GM12878 (cell line): ENCODE results near the gene PRTFDC1. TPM values are rescaled to one million over a fixed set of nuclear protein-coding genes. Genes with fewer than 3 reads are reported as not detected.
A peak's percentile ranks its signal among the peaks of the same experiment; 100 is the strongest.

Experiments used
- ATAC-seq: fragments of 200-7000 bp; cut with Tn5 transposase; 3 replicates; pipeline ENCODE4 v1.9.1; 2020; ENCODE audit warnings: mild to moderate bottlenecking, moderate library complexity
- BruUV-seq: library from RNA; stranded (reverse); fragments of 400-500 nt; replicated peaks from 2 replicates; lab custom pipeline; 2021; lab: Mats Ljungman, UMichigan
- CTCF ChIA-PET: fragments of 300-600 bp; sonication (Branson Sonifier 250); formaldehyde crosslinking; extraction: SDS; loops from one replicate; lab custom pipeline; 2021; ENCODE audit warnings: inconsistent platforms; lab: Yijun Ruan, JAX
- POLR2A ChIA-PET: fragments of 350-600 bp; formaldehyde crosslinking; extraction: SDS; loops from one replicate; lab custom pipeline; 2021; ENCODE audit warnings: inconsistent platforms; lab: Charles Lee
- RAD21 ChIA-PET: fragments of 300-600 bp; sonication (Branson Sonifier 250); formaldehyde crosslinking; loops from one replicate; lab custom pipeline; 2023; ENCODE audit warnings: antibody characterized with exemption; ENCODE audit not compliant: unreplicated experiment; lab: Charles Lee
- SMC1A ChIA-PET: fragments of 300-600 bp; sonication (Branson Sonifier 250); formaldehyde crosslinking; loops from one replicate; lab custom pipeline; 2023; ENCODE audit not compliant: unreplicated experiment, uncharacterized antibody; lab: Charles Lee
- DNase-seq: peaks from one replicate; pipeline ENCODE4 v3.0.0-alpha.2; 2011; ENCODE audit warnings: low read depth, low spot score
- FAIRE-seq: peaks from 3 replicates; lab custom pipeline; 2011; peaks lifted over from hg19 to GRCh38; lab: Jason Lieb, UNC
- H2AFZ ChIP-seq: 2 replicates; pipeline ENCODE4 v1.6.0; 2011; ENCODE audit warnings: low read depth, low read length, control low read depth; ENCODE audit not compliant: control insufficient read depth
- H3K27ac ChIP-seq: 2 replicates; pipeline ENCODE4 v1.5.1; 2011; ENCODE audit warnings: control low read depth; ENCODE audit not compliant: control insufficient read depth, insufficient read depth
- H3K27me3 ChIP-seq, 2 experiments: replicated peaks in 1 of 2; 2 replicates each; pipeline versions ENCODE4 v1.6.0 to v1.6.1; 2011; ENCODE audit warnings: low read length in 1 of 2; ENCODE audit not compliant: control insufficient read depth in 2 of 2, insufficient read depth in 2 of 2
- H3K36me3 ChIP-seq, 2 experiments: 2 replicates each; pipeline ENCODE4 v1.5.1; 2011; ENCODE audit warnings: low read length in 1 of 2; ENCODE audit not compliant: control insufficient read depth in 2 of 2, insufficient read depth in 2 of 2
- H3K4me1 ChIP-seq: 2 replicates; pipeline ENCODE4 v1.6.1; 2011; ENCODE audit warnings: mild to moderate bottlenecking, low read length, moderate library complexity, mixed read lengths; ENCODE audit not compliant: control insufficient read depth, insufficient read depth
- H3K4me2 ChIP-seq: 2 replicates; pipeline ENCODE4 v1.6.0; 2011; ENCODE audit warnings: control low read depth; ENCODE audit not compliant: control insufficient read depth, insufficient read depth
- H3K4me3 ChIP-seq: fragments of 200-600 bp; sonication (generic); 2 replicates; pipeline ENCODE4 v1.5.1; 2016
- H3K79me2 ChIP-seq: 2 replicates; pipeline ENCODE4 v1.6.0; 2011; ENCODE audit warnings: low read length; ENCODE audit not compliant: control insufficient read depth, insufficient read depth
- H3K9ac ChIP-seq: 2 replicates; pipeline ENCODE4 v1.8.0; 2011; ENCODE audit warnings: low read length, control low read depth, mixed read lengths; ENCODE audit not compliant: control insufficient read depth, insufficient read depth
- H3K9me3 ChIP-seq: replicated peaks from 3 replicates; pipeline ENCODE4 v1.5.1; 2011; ENCODE audit warnings: mild to moderate bottlenecking, low read length; ENCODE audit not compliant: control insufficient read depth, insufficient read depth
- H4K20me1 ChIP-seq: 2 replicates; pipeline ENCODE4 v1.6.0; 2011; ENCODE audit not compliant: control insufficient read depth, insufficient read depth
- ATF7 ChIP-seq: fragments of 450-650 bp; IDR thresholded peaks from 2 replicates; pipeline ENCODE4 v1.6.1; 2016; ENCODE audit warnings: low read depth, mild to moderate bottlenecking
- BCL11A ChIP-seq: IDR thresholded peaks from 2 replicates; pipeline ENCODE4 v1.6.1; 2011; ENCODE audit warnings: low read depth, low read length
- FOXK2 ChIP-seq: fragments of 450-650 bp; IDR thresholded peaks from 2 replicates; pipeline ENCODE4 v1.6.1; 2017; ENCODE audit warnings: mild to moderate bottlenecking, moderate library complexity
- GABPA ChIP-seq: IDR thresholded peaks from 2 replicates; pipeline ENCODE4 v1.6.1; 2014; ENCODE audit warnings: antibody characterized with exemption, low read depth, mild to moderate bottlenecking, inconsistent platforms
- KLF5 ChIP-seq: fragments of 450-650 bp; IDR thresholded peaks from 2 replicates; pipeline ENCODE4 v1.6.1; 2014; ENCODE audit warnings: mild to moderate bottlenecking; ENCODE audit not compliant: partially characterized antibody
- MEF2B ChIP-seq: fragments of 450-650 bp; IDR thresholded peaks from 2 replicates; pipeline ENCODE4 v1.6.1; 2018; ENCODE audit warnings: mild to moderate bottlenecking, moderate library complexity; ENCODE audit not compliant: partially characterized antibody, poor library complexity, severe bottlenecking
- NR2C2 ChIP-seq: IDR thresholded peaks from 2 replicates; pipeline ENCODE4 v1.6.1; 2011; ENCODE audit warnings: borderline replicate concordance, low read depth; ENCODE audit not compliant: control insufficient read depth, insufficient read length
- POLR2AphosphoS2 ChIP-seq: IDR thresholded peaks from 2 replicates; pipeline ENCODE4 v1.6.1; 2011; ENCODE audit warnings: low read depth, mild to moderate bottlenecking, low read length, improper control_type of control experiment, moderate library complexity
- POLR2AphosphoS5 ChIP-seq: IDR thresholded peaks from 2 replicates; pipeline ENCODE4 v1.6.1; 2011; ENCODE audit warnings: mild to moderate bottlenecking, low read length, inconsistent platforms
- RCOR1 ChIP-seq: conservative IDR thresholded peaks from 2 replicates; pipeline ENCODE4 v1.6.1; 2012; ENCODE audit warnings: low read depth, low read length, improper control_type of control experiment
- TAF1 ChIP-seq: IDR thresholded peaks from 2 replicates; pipeline ENCODE4 v1.6.1; 2011; ENCODE audit warnings: mild to moderate bottlenecking, low read depth, low read length, borderline replicate concordance
- YBX1 ChIP-seq: fragments of 450-650 bp; IDR thresholded peaks from 2 replicates; pipeline ENCODE4 v1.6.1; 2016; ENCODE audit warnings: antibody characterized with exemption
- WGBS: methylation state at CpG from one replicate; pipeline ENCODE4 v1.1.6; 2016; ENCODE audit warnings: low lambda C conversion rate; ENCODE audit not compliant: insufficient replicate concordance, insufficient coverage; ENCODE audit errors: missing lambda C conversion rate; 5-methylcytosine and 5-hydroxymethylcytosine counted together
- in situ Hi-C: fragments of 300-500 bp; cut with MboI; formaldehyde crosslinking; loops from 9 replicates; pipeline ENCODE4 v1.14.3; 2018; ENCODE audit warnings: mixed read lengths
- intact Hi-C: fragments of 100-400 bp; cut with micrococcal nuclease; formaldehyde crosslinking; loops from one replicate; pipeline ENCODE4 v1.14.2; 2022; ENCODE audit not compliant: unreplicated experiment
- polyA plus RNA-seq, 11 experiments: library from polyadenylated mRNA; depleted of rRNA in 4 of 11; unstranded in 6 of 11; stranded (reverse) in 5 of 11; fragments of >200 nt; fragmentation: Nextera tagmentation in 4 of 11; fragmentation: Illumina TruSeq in 1 of 11; extraction: Ambion mirVana in 4 of 11; extraction: Trizol in 1 of 11; gene quantifications; 1 replicate in 1 of 11; 2 replicates in 10 of 11; pipeline versions ENCODE4 v1.2.1 to v1.2.3, GENCODE V29; 2011 to 2016; ENCODE audit warnings: inconsistent platforms in 2 of 11, missing spikeins in 2 of 11, low read depth in 1 of 11
- total RNA-seq, 4 experiments: library from RNA; depleted of rRNA in 3 of 4; stranded (reverse); fragments of >200 nt in 3 of 4; fragmentation: Illumina TruSeq in 1 of 4; extraction: Trizol in 1 of 4; gene quantifications; 2 replicates each; pipeline versions ENCODE4 v1.2.1 to v1.2.3, GENCODE V29; 2013 to 2021
- TF ChIP-seq, protein P1 (sequence below): IDR thresholded peaks from 2 replicates; pipeline ENCODE4 v1.6.1; 2012; ENCODE audit warnings: low read depth, low read length, improper control_type of control experiment
- TF ChIP-seq, protein P2 (sequence below): IDR thresholded peaks from 2 replicates; pipeline ENCODE4 v1.6.1; 2012; ENCODE audit warnings: low read depth, low read length, improper control_type of control experiment
- TF ChIP-seq, protein P3 (sequence below): fragments of 450-650 bp; IDR thresholded peaks from 2 replicates; pipeline ENCODE4 v1.6.1; 2017; ENCODE audit warnings: mild to moderate bottlenecking, moderate library complexity

Gene PRTFDC1
- total and polyA plus RNA-seq, 10 of the 15 experiments (the other 5 are each of a cell fraction or from before 2014, with no cell fraction given), result 5.5 to 17.3 (median 11.3) TPM

DNA sequence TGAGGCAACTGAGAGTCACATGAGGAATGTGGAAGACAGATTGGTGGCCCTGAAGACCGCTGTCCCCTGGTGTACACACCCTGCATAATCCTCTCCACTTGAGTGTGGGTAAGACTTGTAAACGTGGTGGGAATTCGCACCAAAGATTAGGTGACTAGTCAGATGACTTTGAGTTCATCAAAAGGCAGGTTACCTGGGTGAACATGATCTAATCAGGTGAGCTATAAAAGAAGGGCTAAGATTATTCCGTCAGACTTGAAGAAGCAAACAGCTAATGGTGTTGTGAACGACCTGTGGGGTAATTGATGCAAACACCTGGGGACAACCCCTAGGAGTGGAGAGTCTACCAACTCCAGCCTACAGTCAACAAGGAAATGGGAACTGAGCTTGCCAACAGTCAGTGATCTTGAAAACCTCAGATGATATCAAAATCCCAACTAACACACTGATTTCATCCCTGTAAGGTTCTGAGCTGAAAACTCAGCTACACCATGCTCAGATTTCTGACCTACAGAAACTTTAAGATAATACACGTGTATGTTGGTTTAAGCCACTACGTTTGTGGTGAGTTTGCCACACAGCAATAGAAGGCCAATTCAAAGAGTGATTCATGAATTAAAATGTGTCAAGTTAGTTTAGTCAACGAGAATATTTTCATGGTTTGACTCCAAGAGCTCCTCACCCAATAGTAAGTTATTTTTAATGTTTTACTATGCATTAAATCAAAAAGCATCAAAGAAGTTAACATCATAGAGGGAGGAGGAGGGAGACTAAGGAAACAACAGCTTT lies 16.7 kb downstream of the PRTFDC1 start:
- H3K79me2 ChIP-seq, result no peaks in the 10 kb centered on the region
- no peak overlapping the region for H3K4me3 ChIP-seq
- in situ Hi-C loops, result no loop called here
- RAD21 ChIA-PET, result interaction anchor here (0.7 to 11.4 kb wide), 7 partner anchors 10 to 35 kb away, joined by 3 to 274 read pairs (median 4); partner anchors contain the start of gene PRTFDC1
- no peaks in the 10 kb centered on the region for H4K20me1 ChIP-seq
- no peaks in the 10 kb centered on the region for H3K4me1 ChIP-seq
- no peak overlapping the region for H2AFZ ChIP-seq
- DNase-seq, result no peak
- SMC1A ChIA-PET, result interaction anchor here (0.6 to 11.7 kb wide), 19 partner anchors 10 to 318 kb away, joined by 3 to 338 read pairs (median 4); no protein-coding TSS in a partner anchor
- H3K27me3 ChIP-seq, result no peaks in the 10 kb centered on the region
- intact Hi-C loops, result no loop called here
- no peak overlapping the region for H3K9ac ChIP-seq
- FAIRE-seq, result no peak
- POLR2A ChIA-PET, result interaction anchor here (0.8 to 9.1 kb wide), 5 partner anchors 14 to 80 kb away, joined by 3 to 103 read pairs (median 3); partner anchors contain the start of genes ENKUR, PRTFDC1 and THNSL1
- no peaks in the 10 kb centered on the region; the same call in 2 of the 3 replicates for H3K9me3 ChIP-seq
- H3K27ac ChIP-seq, result no peak overlapping the region
- 51% methylated on average over 8 of the region's 8 CpGs for WGBS
- CTCF ChIA-PET, result interaction anchor here (0.9 to 2.0 kb wide), 9 partner anchors 10 to 292 kb away, joined by 3 to 11 read pairs (median 5); no protein-coding TSS in a partner anchor
- BruUV-seq, result no TSS peak
- ATAC-seq, result peak; percentile 29
- no peaks in the 10 kb centered on the region for H3K36me3 ChIP-seq
- no peak overlapping the region for H3K4me2 ChIP-seq
- TF ChIP-seq, protein P1, sequence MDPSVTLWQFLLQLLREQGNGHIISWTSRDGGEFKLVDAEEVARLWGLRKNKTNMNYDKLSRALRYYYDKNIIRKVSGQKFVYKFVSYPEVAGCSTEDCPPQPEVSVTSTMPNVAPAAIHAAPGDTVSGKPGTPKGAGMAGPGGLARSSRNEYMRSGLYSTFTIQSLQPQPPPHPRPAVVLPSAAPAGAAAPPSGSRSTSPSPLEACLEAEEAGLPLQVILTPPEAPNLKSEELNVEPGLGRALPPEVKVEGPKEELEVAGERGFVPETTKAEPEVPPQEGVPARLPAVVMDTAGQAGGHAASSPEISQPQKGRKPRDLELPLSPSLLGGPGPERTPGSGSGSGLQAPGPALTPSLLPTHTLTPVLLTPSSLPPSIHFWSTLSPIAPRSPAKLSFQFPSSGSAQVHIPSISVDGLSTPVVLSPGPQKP, result no peak
- TF ChIP-seq, protein P2, sequence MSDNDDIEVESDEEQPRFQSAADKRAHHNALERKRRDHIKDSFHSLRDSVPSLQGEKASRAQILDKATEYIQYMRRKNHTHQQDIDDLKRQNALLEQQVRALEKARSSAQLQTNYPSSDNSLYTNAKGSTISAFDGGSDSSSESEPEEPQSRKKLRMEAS, result no peak
- TF ChIP-seq ATF7 (no peak), MEF2B (no peak), POLR2AphosphoS2 (no peak), KLF5 (no peak), POLR2AphosphoS5 (no peak), TAF1 (no peak), RCOR1 (no peak), BCL11A (no peak), FOXK2 (no peak), GABPA (no peak), NR2C2 (no peak), YBX1 (no peak)
- TF ChIP-seq, protein P3, sequence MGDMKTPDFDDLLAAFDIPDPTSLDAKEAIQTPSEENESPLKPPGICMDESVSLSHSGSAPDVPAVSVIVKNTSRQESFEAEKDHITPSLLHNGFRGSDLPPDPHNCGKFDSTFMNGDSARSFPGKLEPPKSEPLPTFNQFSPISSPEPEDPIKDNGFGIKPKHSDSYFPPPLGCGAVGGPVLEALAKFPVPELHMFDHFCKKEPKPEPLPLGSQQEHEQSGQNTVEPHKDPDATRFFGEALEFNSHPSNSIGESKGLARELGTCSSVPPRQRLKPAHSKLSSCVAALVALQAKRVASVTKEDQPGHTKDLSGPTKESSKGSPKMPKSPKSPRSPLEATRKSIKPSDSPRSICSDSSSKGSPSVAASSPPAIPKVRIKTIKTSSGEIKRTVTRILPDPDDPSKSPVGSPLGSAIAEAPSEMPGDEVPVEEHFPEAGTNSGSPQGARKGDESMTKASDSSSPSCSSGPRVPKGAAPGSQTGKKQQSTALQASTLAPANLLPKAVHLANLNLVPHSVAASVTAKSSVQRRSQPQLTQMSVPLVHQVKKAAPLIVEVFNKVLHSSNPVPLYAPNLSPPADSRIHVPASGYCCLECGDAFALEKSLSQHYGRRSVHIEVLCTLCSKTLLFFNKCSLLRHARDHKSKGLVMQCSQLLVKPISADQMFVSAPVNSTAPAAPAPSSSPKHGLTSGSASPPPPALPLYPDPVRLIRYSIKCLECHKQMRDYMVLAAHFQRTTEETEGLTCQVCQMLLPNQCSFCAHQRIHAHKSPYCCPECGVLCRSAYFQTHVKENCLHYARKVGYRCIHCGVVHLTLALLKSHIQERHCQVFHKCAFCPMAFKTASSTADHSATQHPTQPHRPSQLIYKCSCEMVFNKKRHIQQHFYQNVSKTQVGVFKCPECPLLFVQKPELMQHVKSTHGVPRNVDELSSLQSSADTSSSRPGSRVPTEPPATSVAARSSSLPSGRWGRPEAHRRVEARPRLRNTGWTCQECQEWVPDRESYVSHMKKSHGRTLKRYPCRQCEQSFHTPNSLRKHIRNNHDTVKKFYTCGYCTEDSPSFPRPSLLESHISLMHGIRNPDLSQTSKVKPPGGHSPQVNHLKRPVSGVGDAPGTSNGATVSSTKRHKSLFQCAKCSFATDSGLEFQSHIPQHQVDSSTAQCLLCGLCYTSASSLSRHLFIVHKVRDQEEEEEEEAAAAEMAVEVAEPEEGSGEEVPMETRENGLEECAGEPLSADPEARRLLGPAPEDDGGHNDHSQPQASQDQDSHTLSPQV, result no peak
